ENCODE data around the gene SORCS3. TPM values are rescaled to one million over a fixed set of nuclear protein-coding genes. Genes with fewer than 3 reads are reported as not detected.

SORCS3 gene
- total RNA-seq, 4 donors from 2014 or later, result not detected

GRCh38 chr10:104688251-104689042, 47.4 kb downstream of the SORCS3 start:
- TF ChIP-seq CTCF (IDR thresholded peaks at IDR 0.05) (no peak), POLR2A (IDR thresholded peaks at IDR 0.05) (no peak)
- Histone ChIP-seq H3K4me3 (replicated peaks in 1 of 3) (no peak overlapping the region), H3K36me3 (no peaks in the 10 kb centered on the region), H3K27me3 (no peaks in the 10 kb centered on the region), H3K27ac (no peak overlapping the region), H3K9me3 (no peaks in the 10 kb centered on the region), H3K4me1 (no peaks in the 10 kb centered on the region)
- WGBS, 2 donors, result 48 to 54% methylated on average over 18 of the region's 18 CpGs
- intact Hi-C loops (cut with DNase I), result no loop called here
- DNase-seq, result no peak

- no peak for DNase-seq
- Histone ChIP-seq H3K27ac (no peak overlapping the region), H3K4me3 (replicated peaks in 1 of 3) (no peak overlapping the region), H3K36me3 (no peaks in the 10 kb centered on the region), H3K4me1 (no peaks in the 10 kb centered on the region), H3K9me3 (no peaks in the 10 kb centered on the region), H3K27me3 (no peaks in the 10 kb centered on the region)
- WGBS, 2 donors, result 81 to 89% methylated on average over 2 of the region's 2 CpGs
- intact Hi-C loops (cut with DNase I), result no loop called here
- TF ChIP-seq CTCF (IDR thresholded peaks at IDR 0.05) (no peak), POLR2A (IDR thresholded peaks at IDR 0.05) (no peak)
These were observed 48.0 kb downstream of the SORCS3 start for GRCh38 chr10:104689105-104689504.

- no peak for DNase-seq
- no peak overlapping the region for H3K4me3 ChIP-seq (replicated peaks in 1 of 3)
- no peaks in the 10 kb centered on the region for H3K27me3 ChIP-seq
- no peaks in the 10 kb centered on the region for H3K4me1 ChIP-seq
- WGBS, 2 donors, result 75 to 83% methylated on average over 3 of the region's 3 CpGs
- no peaks in the 10 kb centered on the region for H3K9me3 ChIP-seq
- H3K36me3 ChIP-seq, result no peaks in the 10 kb centered on the region
- no peak for TF ChIP-seq POLR2A (IDR thresholded peaks at IDR 0.05)
- no peak for TF ChIP-seq CTCF (IDR thresholded peaks at IDR 0.05)
- H3K27ac ChIP-seq, result no peak overlapping the region
- intact Hi-C loops (cut with DNase I), result no loop called here
These were observed 48.5 kb downstream of the SORCS3 start for GRCh38 chr10:104689547-104689946.

- DNase-seq, result no peak
- no peak for TF ChIP-seq POLR2A (IDR thresholded peaks at IDR 0.05)
- no peak for TF ChIP-seq CTCF (IDR thresholded peaks at IDR 0.05)
These were observed 49.0 kb downstream of the SORCS3 start for GRCh38 chr10:104690101-104690500.

GRCh38 chr10:104690959-104691358, 49.9 kb downstream of the SORCS3 start:
- Histone ChIP-seq H3K27me3 (no peaks in the 10 kb centered on the region), H3K9me3 (no peaks in the 10 kb centered on the region), H3K4me1 (no peaks in the 10 kb centered on the region), H3K36me3 (no peaks in the 10 kb centered on the region), H3K4me3 (replicated peaks in 1 of 3) (no peak overlapping the region), H3K27ac (no peak overlapping the region)
- TF ChIP-seq POLR2A (IDR thresholded peaks at IDR 0.05), result no peak
- TF ChIP-seq CTCF (IDR thresholded peaks at IDR 0.05), result no peak
- WGBS, 2 donors, result 53 to 61% methylated on average over 1 of the region's 1 CpG
- DNase-seq, result no peak
- intact Hi-C loops (cut with DNase I), result no loop called here

More at GRCh38 chr10:104690101-104690500, 49.0 kb downstream of the SORCS3 start:
- intact Hi-C loops (cut with DNase I), result no loop called here
- no peaks in the 10 kb centered on the region for H3K4me1 ChIP-seq
- H3K27ac ChIP-seq, result no peak overlapping the region
- WGBS, 2 donors, result 90 to 94% methylated on average over 3 of the region's 3 CpGs
- H3K36me3 ChIP-seq, result no peaks in the 10 kb centered on the region
- H3K4me3 ChIP-seq (replicated peaks in 1 of 3), result no peak overlapping the region
- no peaks in the 10 kb centered on the region for H3K9me3 ChIP-seq
- no peaks in the 10 kb centered on the region for H3K27me3 ChIP-seq
